Kidney glomerular epithelial cell (primary cell): ENCODE measurements around the gene ZNF319.
A peak's percentile ranks its signal among the peaks of the same experiment; 100 is the strongest.
"Not testable (repeated sequence)": the region's sequence is repeated elsewhere in the genome, so short reads cannot be mapped to it uniquely, and the experiment has no call there.

Experiments used
- DNase-seq: peaks from one replicate; lab custom pipeline; 2025; lab: John Stamatoyannopoulos, UW

The ZNF319 gene

GRCh38 chr16:57997528-57998265, 2.8 kb downstream of the ZNF319 start:
- DNase-seq, result no peak

- DNase-seq, result no peak
Measured at GRCh38 chr16:57997176-57997527, 3.3 kb downstream of the ZNF319 start.

- DNase-seq, result no peak
Measured at GRCh38 chr16:57996406-57997175, 3.9 kb downstream of the ZNF319 start.

- no peak for DNase-seq
Measured at GRCh38 chr16:57995721-57996405, 4.6 kb downstream of the ZNF319 start.

- no peak for DNase-seq
Measured at GRCh38 chr16:57994778-57995177, 5.7 kb downstream of the ZNF319 start.

GRCh38 chr16:57994361-57994760, 6.1 kb downstream of the ZNF319 start:
- no peak for DNase-seq

GRCh38 chr16:57993897-57994296, 6.6 kb downstream of the ZNF319 start:
- no peak for DNase-seq

GRCh38 chr16:57993438-57993837, 7.0 kb downstream of the ZNF319 start:
- DNase-seq, result no peak

- DNase-seq, result no peak
Measured at GRCh38 chr16:57992084-57992483, 8.4 kb downstream of the ZNF319 start.

GRCh38 chr16:57991551-57992059, 8.9 kb downstream of the ZNF319 start:
- no peak for DNase-seq

- DNase-seq, result no peak
Measured at GRCh38 chr16:57988929-57989328, 11.5 kb downstream of the ZNF319 start.

- no peak for DNase-seq
Measured at GRCh38 chr16:57987441-57988177, 12.9 kb downstream of the ZNF319 start.

- no peak for DNase-seq
Measured at GRCh38 chr16:57986196-57986595, 14.3 kb downstream of the ZNF319 start.

- no peak for DNase-seq
Measured at GRCh38 chr16:57985204-57986181, 15.0 kb downstream of the ZNF319 start.

GRCh38 chr16:57984443-57985203, 15.8 kb downstream of the ZNF319 start:
- DNase-seq, result peak; percentile 35

- no peak for DNase-seq
Measured at GRCh38 chr16:57982385-57982784, 18.1 kb downstream of the ZNF319 start.

- DNase-seq, result no peak
Measured at GRCh38 chr16:57981636-57982035, 18.8 kb downstream of the ZNF319 start.

GRCh38 chr16:57979006-57979585, 21.4 kb downstream of the ZNF319 start:
- no peak for DNase-seq

- not testable (repeated sequence) for DNase-seq
Measured at GRCh38 chr16:57978070-57978465, 22.4 kb downstream of the ZNF319 start.
